B cell (primary cell): ENCODE results near the gene SYNRG. TPM values are rescaled to one million over a fixed set of nuclear protein-coding genes. Genes with fewer than 3 reads are reported as not detected.

Experiments used
- ATAC-seq: fragments of 200-7000 bp; cut with Tn5 transposase; one replicate; pipeline ENCODE4 v1.10.0; 2021; ENCODE audit warnings: low read depth, mild to moderate bottlenecking, moderate number of reproducible peaks, moderate library complexity
- CTCF ChIA-PET: fragments of 350-600 bp; sonication (Branson Sonifier 250); formaldehyde crosslinking; loops from one replicate; lab custom pipeline; 2021; ENCODE audit warnings: antibody characterized with exemption, inconsistent platforms; lab: Charles Lee
- POLR2A ChIA-PET: fragments of 350-600 bp; sonication (Branson Sonifier 250); formaldehyde crosslinking; loops from one replicate; lab custom pipeline; 2021; ENCODE audit warnings: antibody characterized with exemption; lab: Charles Lee
- DNase-seq: peaks from one replicate; pipeline ENCODE4 v3.0.0; 2013
- H2AFZ ChIP-seq: 2 replicates; pipeline ENCODE4 v1.6.1; 2012; ENCODE audit warnings: mild to moderate bottlenecking, low read depth, low read length; ENCODE audit not compliant: insufficient read depth, poor library complexity, severe bottlenecking
- H3K27ac ChIP-seq, 2 donors: 1 replicate in 1 of 2; 2 replicates in 1 of 2; pipeline ENCODE4 v1.5.1; 2012 to 2013; ENCODE audit warnings: low read length in 2 of 2, mild to moderate bottlenecking in 2 of 2, moderate library complexity in 1 of 2
- H3K27me3 ChIP-seq, 4 experiments: fragments of 200-600 bp in 1 of 4; sonication (generic) in 1 of 4; replicated peaks in 1 of 4; 1 replicate in 2 of 4; 2 replicates in 2 of 4; pipeline versions ENCODE4 v1.6.1 to v1.7.0; 2013 to 2016; ENCODE audit warnings: low read length in 3 of 4, mild to moderate bottlenecking in 2 of 4, mixed read lengths in 1 of 4, moderate library complexity in 1 of 4; ENCODE audit not compliant: insufficient read depth in 4 of 4, control insufficient read depth in 3 of 4; ENCODE audit errors: control extremely low read depth in 1 of 4
- H3K36me3 ChIP-seq, 2 experiments: replicated peaks in 1 of 2; 1 replicate in 1 of 2; 2 replicates in 1 of 2; pipeline versions ENCODE4 v1.6.1 to v1.7.1; 2013; ENCODE audit warnings: low read length in 1 of 2; ENCODE audit not compliant: insufficient read depth in 2 of 2, control insufficient read depth in 1 of 2; ENCODE audit errors: control extremely low read depth in 1 of 2, extremely low read depth in 1 of 2
- H3K4me1 ChIP-seq, 2 donors: fragments of 200-600 bp in 1 of 2; sonication (generic) in 1 of 2; 1 replicate in 1 of 2; 2 replicates in 1 of 2; pipeline versions ENCODE4 v1.5.1 to v1.6.1; 2013 to 2017; ENCODE audit warnings: low read length in 2 of 2; ENCODE audit not compliant: control insufficient read depth in 2 of 2, insufficient read depth in 2 of 2
- H3K4me2 ChIP-seq: replicated peaks from 2 replicates; pipeline ENCODE3; 2012; ENCODE audit warnings: mild to moderate bottlenecking, low read depth, low read length; ENCODE audit not compliant: poor library complexity, severe bottlenecking
- H3K4me3 ChIP-seq, 5 experiments: fragments of 200-600 bp in 1 of 5; sonication (generic) in 1 of 5; 1 replicate in 3 of 5; 2 replicates in 2 of 5; pipeline versions ENCODE4 v1.5.1 to v1.7.0; 2011 to 2016; ENCODE audit warnings: low read length in 4 of 5, mild to moderate bottlenecking in 4 of 5, low read depth in 2 of 5, control low read depth in 1 of 5, moderate library complexity in 1 of 5; ENCODE audit not compliant: insufficient read depth in 1 of 5; ENCODE audit errors: control extremely low read depth in 1 of 5, extremely low read depth in 1 of 5
- H3K79me2 ChIP-seq: fragments of 200-600 bp; sonication (generic); one replicate; pipeline ENCODE4 v1.6.0; 2016; ENCODE audit warnings: low read length; ENCODE audit not compliant: control insufficient read depth, insufficient read depth
- H3K9ac ChIP-seq: fragments of 200-600 bp; sonication (generic); 2 replicates; pipeline ENCODE4 v1.6.1; 2017; ENCODE audit warnings: mild to moderate bottlenecking, low read length, moderate library complexity
- H3K9me3 ChIP-seq, 3 donors: one replicate each; pipeline versions ENCODE4 v1.6.1 to v1.7.1; 2013; ENCODE audit warnings: low read length in 2 of 3; ENCODE audit not compliant: control insufficient read depth in 2 of 3, insufficient read depth in 1 of 3; ENCODE audit errors: control extremely low read depth in 1 of 3
- H4K20me1 ChIP-seq: 2 replicates; pipeline ENCODE4 v1.6.0; 2012; ENCODE audit warnings: mild to moderate bottlenecking, low read length; ENCODE audit not compliant: insufficient read depth, control insufficient read depth, poor library complexity, severe bottlenecking
- H3K27ac Mint-ChIP-seq: one replicate; pipeline ENCODE4 v1.8.0; 2021; ENCODE audit warnings: mixed read lengths
- H3K27me3 Mint-ChIP-seq: one replicate; pipeline ENCODE4 v1.8.0; 2021; ENCODE audit warnings: mixed read lengths
- H3K4me1 Mint-ChIP-seq: one replicate; pipeline ENCODE4 v1.8.0; 2021; ENCODE audit warnings: mixed read lengths
- H3K4me3 Mint-ChIP-seq: one replicate; pipeline ENCODE4 v1.8.0; 2021; ENCODE audit warnings: mixed read lengths
- H3K9me3 Mint-ChIP-seq: one replicate; pipeline ENCODE4 v1.8.0; 2022; ENCODE audit warnings: mixed read lengths; ENCODE audit not compliant: insufficient read depth
- CTCF ChIP-seq: fragments of 200-600 bp; IDR thresholded peaks from one replicate; pipeline ENCODE4 v1.8.0; 2022; ENCODE audit warnings: antibody characterized with exemption, mild to moderate bottlenecking
- EZH2 ChIP-seq: IDR thresholded peaks from 2 replicates; pipeline ENCODE4 v1.6.1; 2012; ENCODE audit warnings: borderline replicate concordance, low read depth, mild to moderate bottlenecking, moderate library complexity, low read length; ENCODE audit not compliant: insufficient read depth, poor library complexity, severe bottlenecking
- WGBS: methylation state at CpG from one replicate; pipeline ENCODE4 v1.1.5; 2013; ENCODE audit warnings: missing lambda C conversion rate; ENCODE audit not compliant: insufficient coverage; 5-methylcytosine and 5-hydroxymethylcytosine counted together
- intact Hi-C: fragments of 100-400 bp; cut with micrococcal nuclease; formaldehyde crosslinking; loops from one replicate; pipeline ENCODE4 v1.10.0; 2022
- polyA plus RNA-seq: library from polyadenylated mRNA; depleted of rRNA; stranded (reverse); fragments of >200 nt; gene quantifications from 2 replicates; pipeline ENCODE4 v1.2.3, GENCODE V29; 2012
- total RNA-seq, 2 donors: library from RNA; stranded (reverse); fragments of 120-200 nt in 1 of 2; gene quantifications; 1 replicate in 1 of 2; 2 replicates in 1 of 2; pipeline versions ENCODE4 v1.2.3 to v1.2.4, GENCODE V29; 2013 to 2022

Gene SYNRG
- total and polyA plus RNA-seq, 2 donors (not counting 1 experiment from before 2014, with no cell fraction given) = 31.8 to 113 TPM

- intact Hi-C loops = no loop called here
Observed at GRCh38 chr17:37500378-37500777, 108.8 kb downstream of the SYNRG start.

GRCh38 chr17:37494971-37495370 lies 114.2 kb downstream of the SYNRG start:
- no peaks in the 10 kb centered on the region for H4K20me1 ChIP-seq
- ATAC-seq (no peak), DNase-seq (no peak)
- H3K4me2 ChIP-seq = no peak overlapping the region
- H3K9me3 ChIP-seq = no peaks in the 10 kb centered on the region
- no peak overlapping the region for H3K27ac ChIP-seq
- H3K4me1 ChIP-seq = peaks cover 7 to 11% of the 10 kb centered on the region in 2 donors
- Mint-ChIP-seq H3K27me3 (no peaks in the 10 kb centered on the region), H3K9me3 (no peaks in the 10 kb centered on the region), H3K27ac (no peak overlapping the region), H3K4me1 (peaks cover 17% of the 10 kb centered on the region), H3K4me3 (no peak overlapping the region)
- H3K79me2 ChIP-seq = no peaks in the 10 kb centered on the region
- TF ChIP-seq EZH2 (no peak), CTCF (no peak)
- H3K9ac ChIP-seq = no peak overlapping the region
- no peaks in the 10 kb centered on the region for H3K36me3 ChIP-seq
- H2AFZ ChIP-seq = no peak overlapping the region
- ChIA-PET POLR2A (no interaction called here), CTCF (no interaction called here)
- intact Hi-C loops = no loop called here
- H3K4me3 ChIP-seq = no peak overlapping the region
- H3K27me3 ChIP-seq = no peaks in the 10 kb centered on the region
- WGBS = 93% methylated on average over 7 of the region's 8 CpGs

More at GRCh38 chr17:37500378-37500777, 108.8 kb downstream of the SYNRG start:
- no peaks in the 10 kb centered on the region for H3K4me1 ChIP-seq
- TF ChIP-seq EZH2 = no peak
- no peak for TF ChIP-seq CTCF
- H3K9me3 Mint-ChIP-seq = no peaks in the 10 kb centered on the region
- no peaks in the 10 kb centered on the region for H3K36me3 ChIP-seq
- no peak overlapping the region for H3K27ac Mint-ChIP-seq
- H3K4me3 ChIP-seq = no peak overlapping the region
- no peak for DNase-seq
- H2AFZ ChIP-seq = no peak overlapping the region
- H3K27ac ChIP-seq = no peak overlapping the region
- POLR2A ChIA-PET = no interaction called here
- H3K9ac ChIP-seq = no peak overlapping the region
- H3K79me2 ChIP-seq = no peaks in the 10 kb centered on the region
- ATAC-seq = no peak
- H3K9me3 ChIP-seq = no peaks in the 10 kb centered on the region
- H3K4me2 ChIP-seq = no peak overlapping the region
- no peaks in the 10 kb centered on the region for H3K27me3 Mint-ChIP-seq
- H3K4me1 Mint-ChIP-seq = no peaks in the 10 kb centered on the region
- CTCF ChIA-PET = no interaction called here
- H4K20me1 ChIP-seq = no peaks in the 10 kb centered on the region
- H3K4me3 Mint-ChIP-seq = no peak overlapping the region
- no peaks in the 10 kb centered on the region for H3K27me3 ChIP-seq
